T-helper 1 cell (primary cell): ENCODE measurements around the gene TMEM205.
A peak's percentile ranks its signal among the peaks of the same experiment; 100 is the strongest.
"Not testable (repeated sequence)": the region's sequence is repeated elsewhere in the genome, so short reads cannot be mapped to it uniquely, and the experiment has no call there.

Experiments
- DNase-seq, 5 donors: peaks; one replicate each; pipeline ENCODE4 v3.0.0-alpha.2; 2012 to 2020
- total RNA-seq, 4 donors: gene quantifications; one replicate each; lab custom pipeline; 2026; lab: John Stamatoyannopoulos, UW

Gene TMEM205
- 5.8 to 9.9 (median 6.8) reads per million in 4 donors for total RNA-seq

GRCh38 chr19:11346104-11346940, at the start of gene TMEM205, which contains the start of gene CCDC159:
TSS of gene TMEM205 (minus strand) at chr19:11346268. CDS start at chr19:11345619, 649 bp downstream.
TSS of gene CCDC159 (plus strand) at chr19:11346519. CDS start at chr19:11346607, 88 bp downstream.
- peak; percentile 95 to 99 (median 98) for DNase-seq

DNA sequence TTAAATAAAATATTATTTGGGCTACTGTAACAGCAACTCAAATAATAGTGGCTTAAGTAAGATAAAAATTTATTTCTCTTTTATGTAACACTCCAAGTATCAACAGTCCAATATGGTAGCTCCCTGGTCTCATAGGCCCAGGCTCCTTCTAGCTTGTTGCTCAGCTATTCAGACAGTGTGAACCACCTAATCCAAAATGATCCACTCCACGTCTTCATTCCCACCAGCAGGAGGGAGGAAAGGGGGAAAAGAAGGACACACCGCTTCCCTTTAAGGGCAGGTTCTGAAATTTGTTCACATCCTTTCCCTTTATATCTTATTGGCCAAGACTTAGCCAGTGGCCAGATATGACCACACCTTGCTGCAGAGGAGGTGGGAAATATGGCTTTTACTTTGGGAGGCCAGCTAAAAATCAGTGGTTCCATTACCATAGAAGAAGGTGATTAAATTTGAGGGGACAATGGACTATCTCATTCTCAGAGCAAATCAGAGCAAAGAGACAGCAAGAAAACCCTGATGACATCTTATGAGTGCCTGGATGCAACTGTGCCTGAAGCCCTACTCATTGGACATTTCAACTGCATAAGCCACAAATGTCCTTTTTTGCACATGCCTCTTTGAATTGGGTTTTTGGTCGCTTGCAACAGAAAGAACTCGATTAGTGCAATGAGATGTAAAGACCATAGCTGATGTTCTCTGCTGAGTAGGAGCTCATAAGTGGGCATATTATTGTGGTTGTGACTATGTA, 45.0 kb upstream of the TMEM205 start:
- DNase-seq: no peak

DNA sequence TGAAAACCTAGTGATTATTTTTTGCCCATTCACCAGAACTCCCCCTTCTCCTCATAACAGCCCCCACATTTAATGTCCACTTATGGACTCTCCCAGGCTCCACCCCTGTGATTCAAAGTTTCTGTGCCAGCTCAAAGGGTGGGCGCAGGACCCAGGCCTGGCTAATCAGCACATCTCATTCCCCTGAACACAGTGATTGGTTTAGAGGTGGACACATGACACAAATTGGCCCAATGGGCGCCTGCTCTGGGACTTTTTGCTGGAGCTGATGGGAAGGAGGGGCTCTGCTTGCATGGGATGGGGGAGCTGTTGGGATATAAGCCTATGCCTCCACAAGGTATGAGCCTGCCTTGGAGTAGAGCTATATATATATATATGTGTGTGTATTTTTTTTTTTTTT, 44.3 kb upstream of the TMEM205 start:
- no peak for DNase-seq

- no peak for DNase-seq
Measured at GRCh38 chr19:11387162-11388034, 41.3 kb upstream of the TMEM205 start.

DNA sequence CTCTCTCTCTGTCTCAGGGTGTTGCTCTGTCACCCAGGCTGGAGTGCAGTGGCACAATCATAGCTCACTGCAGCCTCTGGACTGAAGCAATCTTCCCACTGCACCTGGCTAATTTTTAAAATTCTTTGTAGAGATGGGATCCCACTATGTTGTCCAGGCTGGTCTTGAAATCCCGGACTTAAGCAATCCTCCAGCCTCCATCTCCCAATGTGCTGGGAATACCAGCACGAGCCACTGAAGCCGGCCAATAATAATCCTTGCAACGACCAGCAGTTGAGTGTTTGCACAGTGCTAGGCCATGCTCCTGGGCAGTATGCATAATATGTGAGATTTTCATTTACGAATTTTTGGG, 38.7 kb upstream of the TMEM205 start:
- DNase-seq: no peak

DNA sequence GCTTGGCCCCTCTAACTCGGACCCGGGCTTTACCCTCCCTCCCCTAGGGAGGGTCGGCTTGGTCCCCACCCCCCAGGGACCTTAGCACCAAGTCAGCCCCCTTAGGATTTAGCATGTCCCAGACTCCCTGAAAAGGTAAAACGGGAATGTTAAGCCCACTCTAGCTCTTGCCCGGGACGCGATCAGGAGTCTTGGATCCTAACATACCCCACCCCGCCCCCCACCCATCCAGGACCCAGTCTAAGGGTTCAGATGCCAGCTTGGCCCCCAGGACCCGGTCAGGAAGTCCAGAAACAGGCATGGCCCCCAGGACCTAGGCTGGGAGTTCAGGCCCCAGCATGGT, 37.6 kb upstream of the TMEM205 start:
- no peak for DNase-seq

DNA sequence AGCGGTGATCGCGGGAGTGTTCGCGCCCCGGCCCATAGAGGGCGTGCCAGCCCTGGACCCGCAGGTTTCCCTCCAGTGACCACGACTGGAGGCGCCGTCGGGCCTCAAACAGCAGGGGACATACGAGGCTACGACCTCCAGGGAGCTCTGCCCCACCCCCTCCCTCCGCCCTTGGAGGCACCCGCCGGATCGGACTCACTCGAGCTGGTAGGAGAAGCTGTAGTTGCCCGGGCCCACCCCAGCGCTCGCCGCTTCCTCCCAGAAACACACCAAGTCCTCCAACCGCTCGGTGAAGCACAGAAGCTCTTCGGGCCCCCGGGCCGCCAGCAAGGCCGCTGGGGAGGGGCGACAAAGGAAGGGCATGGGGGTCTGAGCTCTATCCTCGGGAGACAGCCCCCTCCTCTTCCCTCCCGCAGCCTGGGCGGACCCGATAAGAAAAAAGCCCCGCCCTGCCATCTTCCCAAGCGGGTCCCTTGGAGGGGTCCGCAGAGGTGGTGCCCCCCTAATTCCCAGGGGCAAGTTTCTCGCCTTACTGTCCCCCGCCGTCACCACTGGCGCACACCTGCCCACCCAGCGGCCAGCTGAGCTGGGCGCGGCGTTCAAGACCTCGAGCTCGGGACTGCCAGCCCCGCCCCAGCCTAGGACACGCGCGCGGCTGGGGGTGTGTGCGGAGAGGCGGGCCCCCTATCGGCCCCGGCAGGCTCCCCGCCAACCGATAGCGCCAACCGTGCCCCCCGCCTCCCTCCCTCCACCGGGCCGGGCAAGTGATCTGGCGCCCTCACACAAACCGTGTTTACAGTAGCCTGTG, 37.0 kb upstream of the TMEM205 start:
- DNase-seq: peak in 2 of 5 donors; percentile 25 to 57

DNA sequence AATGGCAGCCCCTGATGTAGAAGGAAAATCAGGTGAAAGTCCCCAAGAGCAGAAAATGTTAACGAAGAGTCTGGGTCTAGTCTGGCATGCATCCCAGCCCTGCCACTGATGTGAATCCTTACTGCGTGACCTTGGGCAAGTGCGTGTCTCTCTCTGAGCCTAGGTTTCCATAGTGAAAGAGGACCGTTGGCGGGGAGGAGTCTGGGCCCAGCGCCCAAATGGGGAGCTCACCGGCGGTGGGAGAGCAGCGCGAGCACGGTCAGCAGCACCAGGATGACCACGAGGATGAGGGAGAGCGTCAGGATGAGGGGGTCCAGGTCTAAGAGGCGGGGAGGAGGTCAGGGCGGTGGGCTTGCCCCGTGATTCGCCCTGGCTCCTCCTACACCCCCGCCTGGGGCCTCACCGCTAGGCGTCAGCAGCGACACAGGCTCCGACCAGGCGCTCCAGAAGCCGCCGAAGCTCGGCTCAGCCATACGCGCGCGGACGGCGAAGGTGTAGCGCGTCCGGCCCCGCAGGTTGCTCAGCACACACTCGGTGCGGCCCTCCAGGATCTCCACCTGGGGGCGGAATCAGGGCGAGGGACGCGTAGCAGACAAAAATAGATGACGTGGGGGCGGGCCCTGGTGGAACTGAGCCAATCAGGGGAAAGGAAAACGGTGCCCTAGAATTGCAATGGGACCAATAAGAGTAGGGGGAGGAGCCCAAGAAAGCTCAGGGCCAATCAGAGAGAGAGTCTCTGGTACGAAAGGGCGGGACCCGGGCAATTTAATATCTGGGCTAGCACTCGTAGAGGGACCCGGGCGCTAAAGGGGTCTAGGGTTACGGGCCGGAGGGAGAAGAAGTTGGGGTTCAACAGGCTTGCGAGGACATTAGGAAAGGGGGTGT, 34.8 kb upstream of the TMEM205 start:
- peak; percentile 92 to 98 (median 96) for DNase-seq

DNA sequence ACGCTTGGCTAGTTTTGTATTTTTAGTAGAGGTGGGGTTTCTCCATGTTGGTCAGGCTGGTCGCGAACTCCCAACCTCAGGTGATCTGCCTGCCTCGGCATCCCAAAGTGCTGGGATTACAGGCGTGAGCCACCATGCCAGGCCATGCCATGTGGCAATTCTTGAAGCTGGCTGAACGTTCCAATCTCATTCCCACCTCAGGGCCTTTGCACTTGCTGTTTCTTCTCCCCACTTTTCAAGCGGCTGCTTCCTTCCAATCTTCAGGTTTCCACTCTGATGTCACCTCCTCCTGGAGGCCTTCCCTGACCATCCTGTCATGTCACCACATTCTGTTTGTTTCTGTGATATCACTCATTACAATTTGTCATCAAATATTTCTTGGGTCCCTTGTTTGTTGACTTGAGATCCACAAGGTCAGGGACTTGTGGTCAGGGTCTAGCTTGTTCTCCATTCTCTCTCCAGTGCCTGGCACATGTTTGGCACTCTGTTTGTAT, 33.8 kb upstream of the TMEM205 start:
- no peak for DNase-seq

GRCh38 chr19:11379269-11379845, 33.3 kb upstream of the TMEM205 start:
- not testable (repeated sequence) for DNase-seq

GRCh38 chr19:11378319-11379189, 32.5 kb upstream of the TMEM205 start:
- DNase-seq: no peak

DNA sequence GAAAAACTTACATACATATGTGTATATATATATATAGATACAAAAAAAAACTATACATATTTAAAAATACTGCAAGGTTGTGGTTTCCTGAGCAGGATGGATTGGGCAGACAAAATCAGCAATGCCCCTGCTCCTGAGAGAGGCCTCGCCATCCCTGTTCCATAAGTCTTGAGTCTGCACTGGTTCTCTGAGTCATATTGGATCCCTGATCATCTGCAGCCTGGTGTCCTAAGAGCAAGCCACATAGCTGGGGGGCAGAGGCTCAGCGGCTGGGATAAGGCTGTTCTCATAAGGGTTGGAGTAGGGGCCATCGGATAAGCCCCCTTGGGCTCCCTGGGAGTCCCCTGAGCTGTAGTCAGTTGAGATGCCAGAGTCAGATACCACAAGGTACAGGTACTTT, 31.7 kb upstream of the TMEM205 start:
- no peak for DNase-seq

DNA sequence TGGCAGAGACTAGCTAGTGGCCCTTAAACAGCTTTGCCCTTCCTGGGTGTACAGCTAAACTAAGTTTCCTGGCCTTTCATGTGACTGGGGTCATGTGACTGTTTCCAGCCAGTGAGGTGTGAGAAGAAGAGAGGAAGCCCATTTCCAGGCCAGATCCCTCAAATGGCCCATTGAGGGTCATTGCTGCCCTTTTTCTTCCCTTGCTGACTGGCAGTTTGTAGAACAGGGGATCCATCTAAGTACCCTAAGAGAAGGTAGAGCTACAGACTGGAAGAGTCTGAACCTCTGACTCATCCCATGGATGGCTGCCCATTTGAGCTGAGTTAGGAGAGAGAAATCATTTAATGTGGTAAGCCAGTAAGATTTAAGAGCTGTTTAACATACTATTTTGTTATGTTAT, 31.2 kb upstream of the TMEM205 start:
- peak in 1 of 5 donors; percentile 47 for DNase-seq

DNA sequence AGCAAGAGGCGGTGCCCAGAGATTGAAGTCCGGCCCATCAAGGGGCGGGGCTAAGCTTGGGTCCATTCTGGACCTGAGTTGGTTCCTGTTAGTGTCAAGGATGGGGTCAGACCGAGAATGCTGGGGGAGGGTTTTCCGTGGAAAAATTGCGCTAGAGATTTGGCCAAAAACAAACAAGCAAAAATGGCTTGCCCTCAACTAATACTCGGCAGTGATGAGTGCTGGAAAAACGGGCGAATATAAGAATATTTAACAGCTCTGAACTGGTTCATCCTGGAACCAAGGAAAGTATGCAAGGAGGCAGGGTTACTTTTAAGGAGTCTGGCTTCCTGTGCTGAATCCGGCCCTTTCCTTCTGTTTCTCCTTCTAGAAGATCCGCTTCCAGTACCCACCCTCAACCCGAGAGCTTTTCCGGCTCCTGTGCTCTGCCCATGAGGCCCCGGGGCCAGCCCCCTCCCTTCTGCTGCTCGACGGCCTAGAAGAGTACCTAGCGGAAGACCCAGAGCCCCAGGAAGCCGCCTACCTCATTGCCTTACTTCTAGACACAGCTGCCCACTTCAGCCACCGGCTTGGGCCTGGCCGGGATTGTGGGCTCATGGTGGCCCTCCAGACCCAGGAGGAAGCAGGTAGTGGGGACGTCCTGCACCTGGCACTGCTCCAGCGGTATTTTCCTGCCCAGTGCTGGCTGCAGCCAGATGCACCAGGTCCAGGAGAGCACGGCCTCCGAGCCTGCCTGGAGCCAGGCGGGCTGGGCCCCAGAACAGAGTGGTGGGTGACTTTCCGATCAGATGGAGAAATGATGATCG, 29.3 kb upstream of the TMEM205 start:
- DNase-seq: peak; percentile 50 to 87 (median 69)

DNA sequence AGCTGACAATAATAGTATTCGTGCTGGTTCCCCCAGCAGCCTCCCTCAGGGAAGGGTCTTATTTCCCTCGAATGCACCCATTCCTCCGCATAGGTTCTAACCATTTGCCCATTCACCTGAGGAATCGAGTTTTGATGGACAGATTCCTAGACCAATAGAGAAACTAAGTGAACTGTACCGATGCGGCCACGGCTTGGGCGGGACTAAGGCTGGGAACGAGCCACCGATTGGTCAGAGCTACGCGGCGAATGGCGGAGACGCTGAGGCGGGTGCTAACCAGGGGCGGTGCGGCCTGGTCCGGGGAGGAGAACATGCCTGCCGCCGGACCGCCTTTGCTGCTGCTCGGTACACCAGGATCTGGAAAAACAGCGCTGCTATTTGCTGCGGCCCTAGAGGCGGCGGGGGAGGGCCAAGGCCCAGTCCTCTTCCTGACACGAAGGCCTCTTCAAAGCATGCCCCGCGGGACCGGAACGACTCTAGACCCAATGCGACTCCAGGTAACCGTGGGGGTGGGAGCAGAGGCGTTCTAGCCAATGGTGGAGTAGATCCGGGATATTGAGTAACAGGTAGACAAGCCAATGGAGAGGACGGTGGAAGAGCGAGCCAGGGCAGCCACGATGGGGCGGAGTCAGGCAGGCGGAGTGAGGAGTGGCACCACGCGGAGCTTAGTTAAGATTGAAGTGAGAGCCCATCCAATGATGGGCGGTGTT, 28.5 kb upstream of the TMEM205 start, which contains the start of gene SWSAP1:
SWSAP1 (plus strand) TSS at position 234 of the 710 bp plus-strand sequence; CDS start at position 249, 15 bp downstream.
- peak; percentile 93 to 100 (median 96) for DNase-seq

DNA sequence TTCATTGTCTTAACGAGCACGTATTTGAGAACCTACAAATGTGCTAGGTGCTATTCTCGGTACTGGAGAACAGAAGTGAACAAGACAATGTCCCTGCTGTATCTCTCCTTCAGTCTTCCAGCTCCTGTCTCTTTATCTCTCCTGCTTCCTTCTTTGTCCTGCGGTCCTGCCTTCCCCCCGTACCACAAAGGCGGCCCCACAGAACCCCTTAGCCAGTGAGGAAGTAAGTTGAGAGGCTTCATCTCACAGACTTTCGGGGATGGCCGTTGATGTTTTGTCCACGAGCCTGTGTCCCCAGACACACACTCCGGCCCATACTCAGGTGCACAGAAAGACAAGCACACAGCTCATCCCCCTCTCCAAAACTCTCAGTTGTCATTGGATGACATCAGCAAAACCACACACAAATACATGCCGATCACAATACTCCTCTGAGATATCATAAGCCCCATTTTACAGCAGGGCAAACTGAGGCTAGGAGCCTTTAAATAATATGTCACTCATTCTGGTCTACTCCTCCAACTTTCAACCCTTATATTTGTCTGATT, 27.9 kb upstream of the TMEM205 start:
- no peak for DNase-seq

DNA sequence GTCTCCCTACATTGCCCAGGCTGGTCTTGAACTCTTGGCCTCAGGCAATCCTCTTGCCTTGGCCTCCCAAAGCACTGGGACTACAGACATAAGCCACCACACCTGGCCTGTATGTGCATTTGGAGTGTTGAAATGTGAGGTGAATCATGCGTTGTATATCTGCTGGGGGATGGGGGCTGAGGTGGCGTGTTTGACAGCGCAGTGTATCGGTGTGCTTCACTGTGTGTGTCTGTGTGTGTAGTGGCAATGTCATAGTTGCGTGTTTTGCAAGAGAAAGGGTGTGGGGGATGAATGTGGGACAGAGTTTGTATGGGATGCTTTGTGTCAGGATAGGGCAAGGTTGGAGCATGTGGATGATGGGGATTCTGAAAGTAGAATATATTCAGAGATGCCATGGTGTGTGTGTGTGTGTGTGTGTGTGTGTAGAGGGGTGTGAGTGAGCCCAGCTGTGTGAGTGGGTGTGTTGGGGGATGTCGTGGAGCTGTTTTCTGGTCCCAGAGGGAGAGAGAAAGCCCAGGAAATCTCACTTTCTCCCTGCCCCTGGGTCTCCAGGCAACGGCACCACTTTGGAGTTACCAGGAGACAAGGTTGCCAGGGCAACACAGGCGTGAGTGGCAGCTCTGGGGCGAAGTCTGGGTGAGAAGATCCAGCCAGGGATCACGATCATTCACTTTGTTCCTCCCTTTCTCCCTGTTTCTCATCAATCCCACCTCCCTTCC, 27.3 kb upstream of the TMEM205 start:
- no peak for DNase-seq
